Stimulated activated CD8-positive, alpha-beta memory T cell treated with anti-CD3 and anti-CD28 coated beads, Interleukin-7, amount 100 ng/mL, for 4 hours (primary cell): ENCODE measurements around the gene ORAI2.
A peak's percentile ranks its signal among the peaks of the same experiment; 100 is the strongest.

Source experiments
- DNase-seq, 2 donors: peaks; one replicate each; pipeline ENCODE4 v3.0.0-alpha.2; 2020; ENCODE audit warnings: low read depth in 2 of 2

Gene ORAI2

GRCh38 chr7:102413611-102414010, 19.8 kb upstream of the ORAI2 start:
- DNase-seq: no peak

DNA sequence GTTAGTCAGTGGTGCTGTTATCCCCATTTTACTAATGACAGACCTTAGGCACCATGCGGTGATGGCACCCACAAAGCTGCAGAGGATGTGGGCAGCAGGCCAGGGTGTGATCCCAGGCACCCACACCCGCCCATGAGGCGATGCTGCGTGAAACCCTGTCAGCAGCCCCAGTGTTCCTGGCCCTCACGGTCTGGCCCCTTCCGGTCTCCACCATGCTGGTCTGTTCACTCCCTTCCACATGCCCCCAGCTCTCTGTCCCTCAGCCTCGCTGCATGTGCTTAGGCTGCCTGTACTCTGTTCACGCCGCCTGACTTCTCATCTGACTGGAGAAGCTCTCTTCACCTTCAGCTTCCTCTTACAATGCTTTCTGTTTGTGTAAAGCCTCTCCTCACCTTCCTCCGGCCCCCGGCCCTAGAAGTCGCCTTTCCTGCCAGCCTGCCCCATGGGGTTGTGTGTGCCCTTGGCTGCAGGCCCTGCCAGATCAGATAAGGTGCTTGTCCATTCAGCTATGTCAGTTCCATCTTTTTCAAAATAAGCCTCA, 17.6 kb upstream of the ORAI2 start:
- DNase-seq: peak; percentile 43 to 58

- no peak for DNase-seq
These were observed 17.0 kb upstream of the ORAI2 start for GRCh38 chr7:102416406-102416805.

DNA sequence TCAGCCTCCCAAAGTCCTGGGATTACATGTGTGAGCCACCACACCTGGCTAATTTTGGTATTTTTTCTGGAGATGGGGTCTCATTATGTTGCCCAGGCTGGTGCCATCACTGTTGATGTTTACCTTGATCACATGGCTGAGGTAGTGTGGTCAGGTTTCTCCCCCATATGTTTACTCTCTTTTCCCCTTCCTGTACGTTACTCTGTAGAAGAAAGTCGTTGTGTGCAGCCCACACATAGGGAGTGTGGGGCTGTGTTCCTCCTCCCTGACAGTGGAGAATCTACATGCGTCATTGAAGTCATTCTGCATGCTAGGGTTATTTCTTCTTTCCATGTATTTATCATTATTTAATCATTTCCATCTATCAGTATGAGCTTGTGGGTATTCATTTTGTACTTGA, 16.3 kb upstream of the ORAI2 start:
- DNase-seq: no peak

- no peak for DNase-seq
These were observed 14.8 kb upstream of the ORAI2 start for GRCh38 chr7:102418592-102418991.

GRCh38 chr7:102421706-102422240, 11.6 kb upstream of the ORAI2 start:
- no peak for DNase-seq

GRCh38 chr7:102424129-102424551, 9.2 kb upstream of the ORAI2 start:
- DNase-seq: no peak

GRCh38 chr7:102424787-102425218, 8.6 kb upstream of the ORAI2 start:
- DNase-seq: no peak

GRCh38 chr7:102425639-102426267, 7.6 kb upstream of the ORAI2 start:
- DNase-seq: peak; percentile 78 to 82

DNA sequence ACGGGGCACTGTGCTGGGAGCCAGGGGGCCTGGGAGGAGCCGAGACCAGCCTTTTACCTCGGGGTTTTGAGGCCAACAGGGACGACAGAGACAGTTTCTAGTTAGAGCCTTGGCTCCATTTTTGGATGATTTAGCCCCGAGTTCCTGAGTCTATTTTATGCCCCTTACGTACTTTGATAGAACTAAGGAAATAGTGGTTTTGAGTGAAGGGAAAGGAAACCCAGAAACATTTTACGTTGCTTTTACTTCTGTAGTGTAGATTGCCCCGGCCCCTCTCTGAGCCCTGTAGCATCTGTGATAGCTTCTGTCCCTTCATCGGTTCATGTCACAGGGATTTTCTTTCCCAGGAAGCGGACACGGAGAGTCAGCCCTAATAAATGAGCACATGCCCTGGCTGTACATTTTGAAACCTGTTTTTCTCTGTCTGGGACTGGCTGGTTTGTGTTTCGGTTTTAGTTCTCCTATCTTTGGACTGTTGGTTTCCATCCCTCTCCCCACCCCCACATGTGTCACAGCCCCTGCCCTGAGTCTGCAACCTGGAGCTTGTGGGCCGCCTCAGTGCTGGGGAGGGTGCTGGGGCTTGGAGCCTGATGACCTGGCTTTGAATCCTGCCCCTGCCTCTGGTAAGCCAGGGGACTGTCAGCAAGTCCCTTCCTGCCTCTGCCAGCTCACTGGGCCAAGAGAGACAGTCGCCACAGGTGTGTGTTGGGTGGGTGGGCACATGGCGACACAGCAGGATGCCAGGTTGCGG, 6.9 kb upstream of the ORAI2 start:
- DNase-seq: peak; percentile 72 to 77

- no peak for DNase-seq
These were observed 6.4 kb upstream of the ORAI2 start for GRCh38 chr7:102427019-102427405.

DNA sequence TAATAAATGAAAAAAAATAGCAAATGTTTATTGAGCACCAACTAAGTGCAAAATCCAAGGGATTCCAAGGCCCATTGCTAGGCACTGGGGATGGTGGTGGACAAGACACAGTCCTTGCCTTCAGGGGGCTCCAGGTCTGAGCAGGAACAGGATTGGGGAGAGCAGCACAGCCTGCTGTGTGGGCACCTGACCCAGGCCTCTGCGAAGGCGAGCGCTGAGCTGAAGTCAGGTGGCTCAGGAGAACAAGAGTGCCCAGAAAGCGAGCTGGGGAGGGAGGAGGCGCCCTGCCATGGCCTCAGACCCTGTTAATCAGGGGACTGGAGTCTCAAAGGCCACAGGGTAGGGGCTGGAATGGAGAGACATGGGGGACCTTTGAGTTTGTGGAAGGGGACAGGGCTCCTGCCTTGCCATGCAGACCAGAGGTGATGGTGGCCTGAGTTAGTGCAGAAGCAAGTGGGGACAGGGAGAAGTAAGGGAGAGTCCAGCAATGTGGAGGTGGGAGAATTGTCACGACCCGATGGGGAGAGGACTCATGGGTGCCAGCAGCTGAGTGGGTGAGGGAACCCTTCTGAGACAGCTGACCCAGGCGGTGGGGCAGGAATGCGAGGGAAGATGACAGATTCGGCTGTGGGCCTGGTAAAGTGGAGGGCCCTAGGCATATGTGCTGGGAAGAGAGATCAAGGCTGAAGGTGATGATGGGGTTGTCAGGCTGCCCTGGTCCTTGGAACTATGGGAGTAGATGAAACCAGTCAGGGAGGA, 4.1 kb upstream of the ORAI2 start:
- no peak for DNase-seq

DNA sequence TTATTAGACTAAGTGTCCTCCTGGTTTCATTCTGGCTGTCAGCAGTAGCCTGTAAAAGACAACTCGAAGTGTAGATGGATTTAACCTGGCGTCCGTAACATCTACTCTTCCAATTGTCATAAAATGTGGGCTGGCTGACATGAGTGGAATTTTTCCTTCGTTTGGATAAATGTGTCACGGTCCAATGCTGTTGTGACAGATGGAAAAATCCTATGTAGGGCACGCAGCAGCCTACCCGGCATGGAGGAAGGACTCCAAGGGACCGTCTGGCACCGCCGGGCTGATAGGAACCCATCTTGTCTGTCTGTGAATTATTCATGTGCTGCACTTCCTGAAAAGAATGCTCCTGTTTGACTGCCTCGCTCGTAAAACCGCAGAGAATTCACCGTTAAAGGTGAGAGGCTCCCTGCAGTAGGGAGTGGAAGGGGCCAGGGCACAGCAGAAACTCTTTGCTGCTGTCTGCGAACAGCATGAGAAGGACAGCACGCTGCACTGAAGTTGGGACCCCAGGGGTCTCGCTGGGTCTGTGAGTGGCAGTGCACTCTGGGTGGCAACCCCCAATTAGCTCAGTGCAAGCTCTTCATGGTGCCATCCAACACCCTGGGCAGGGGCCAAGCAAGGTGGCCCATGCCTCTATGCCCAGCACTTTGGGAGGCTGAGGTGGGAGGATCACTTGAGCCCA, 1.6 kb upstream of the ORAI2 start:
- DNase-seq: peak; percentile 46 to 47

DNA sequence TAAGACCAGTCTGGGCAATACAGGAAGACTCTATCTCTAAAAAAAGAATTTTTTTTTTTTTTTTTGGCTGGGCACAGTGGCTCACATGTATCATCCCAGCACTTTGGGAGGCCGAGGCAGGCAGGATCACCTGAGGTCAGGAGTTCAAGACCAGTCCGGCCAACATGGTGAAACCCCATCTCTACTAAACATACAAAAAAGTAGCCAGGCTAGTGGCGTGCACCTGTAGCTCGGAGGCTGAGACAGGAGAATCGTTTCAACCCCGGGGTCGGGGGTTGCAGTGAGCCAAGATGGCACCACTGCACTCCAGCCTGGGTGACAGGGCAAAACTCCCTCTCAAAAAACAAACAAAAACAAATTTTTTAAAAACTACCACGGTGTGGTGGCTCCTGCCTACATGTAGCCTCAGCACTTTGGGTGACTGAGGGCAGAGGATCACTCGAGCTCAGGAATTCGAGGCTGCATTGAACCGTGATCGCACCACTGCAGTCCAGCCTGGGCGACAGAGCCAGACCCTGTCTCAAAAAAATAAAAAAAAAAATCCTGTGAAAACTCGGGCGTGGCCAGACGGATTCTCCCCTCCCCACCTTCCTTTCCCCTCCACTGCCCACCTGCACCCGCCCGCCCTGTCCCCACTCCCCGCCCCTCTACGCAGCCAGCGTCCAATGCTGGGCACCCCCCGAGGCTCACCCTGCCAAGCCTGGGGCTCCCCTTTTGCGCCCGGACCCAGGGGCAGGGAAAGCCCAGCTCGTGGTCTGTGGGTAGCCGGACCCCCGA, 745 bp upstream of the ORAI2 start:
- DNase-seq: no peak

DNA sequence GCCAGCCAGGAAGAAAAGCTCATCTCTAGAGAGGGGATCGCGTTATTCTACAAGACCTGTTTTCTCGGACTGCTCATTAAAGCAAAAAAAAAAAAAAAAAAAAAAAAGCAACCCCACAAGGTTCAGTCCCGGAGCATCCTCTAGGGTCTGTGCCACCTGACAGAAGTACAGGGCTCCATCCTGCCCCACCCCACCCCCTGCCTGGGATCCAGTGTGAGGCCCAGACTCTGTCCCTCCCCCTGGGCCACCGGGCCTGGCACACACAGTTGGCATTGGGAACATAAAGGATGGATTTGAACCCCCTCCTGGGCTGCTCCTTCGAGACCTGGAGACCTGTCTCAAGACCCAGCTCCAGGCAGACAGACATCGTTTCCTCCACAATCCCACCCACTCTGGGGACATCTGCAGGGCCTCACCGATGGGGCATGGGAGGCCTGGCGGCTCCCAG, 688 bp downstream of the ORAI2 start:
- DNase-seq: no peak

DNA sequence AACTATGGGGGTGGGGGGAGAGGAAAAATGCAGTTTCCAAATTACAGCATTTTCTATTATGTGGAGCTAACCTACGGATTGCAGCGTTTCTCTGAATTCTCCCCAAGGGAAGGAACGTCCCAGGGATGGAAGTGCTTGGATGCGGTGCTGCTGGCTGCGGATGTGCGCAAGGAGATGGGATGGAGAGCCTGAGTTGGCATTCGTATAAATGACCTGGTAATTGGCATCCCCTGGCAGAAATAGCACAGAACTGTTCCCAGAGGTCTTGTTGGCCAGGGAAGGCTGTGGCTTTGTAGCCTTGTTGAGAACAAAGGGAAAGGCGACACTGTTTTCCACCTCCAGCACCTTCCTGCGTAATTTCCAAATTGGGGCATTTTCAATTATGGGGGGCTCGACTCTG, 2.7 kb downstream of the ORAI2 start:
- DNase-seq: no peak

DNA sequence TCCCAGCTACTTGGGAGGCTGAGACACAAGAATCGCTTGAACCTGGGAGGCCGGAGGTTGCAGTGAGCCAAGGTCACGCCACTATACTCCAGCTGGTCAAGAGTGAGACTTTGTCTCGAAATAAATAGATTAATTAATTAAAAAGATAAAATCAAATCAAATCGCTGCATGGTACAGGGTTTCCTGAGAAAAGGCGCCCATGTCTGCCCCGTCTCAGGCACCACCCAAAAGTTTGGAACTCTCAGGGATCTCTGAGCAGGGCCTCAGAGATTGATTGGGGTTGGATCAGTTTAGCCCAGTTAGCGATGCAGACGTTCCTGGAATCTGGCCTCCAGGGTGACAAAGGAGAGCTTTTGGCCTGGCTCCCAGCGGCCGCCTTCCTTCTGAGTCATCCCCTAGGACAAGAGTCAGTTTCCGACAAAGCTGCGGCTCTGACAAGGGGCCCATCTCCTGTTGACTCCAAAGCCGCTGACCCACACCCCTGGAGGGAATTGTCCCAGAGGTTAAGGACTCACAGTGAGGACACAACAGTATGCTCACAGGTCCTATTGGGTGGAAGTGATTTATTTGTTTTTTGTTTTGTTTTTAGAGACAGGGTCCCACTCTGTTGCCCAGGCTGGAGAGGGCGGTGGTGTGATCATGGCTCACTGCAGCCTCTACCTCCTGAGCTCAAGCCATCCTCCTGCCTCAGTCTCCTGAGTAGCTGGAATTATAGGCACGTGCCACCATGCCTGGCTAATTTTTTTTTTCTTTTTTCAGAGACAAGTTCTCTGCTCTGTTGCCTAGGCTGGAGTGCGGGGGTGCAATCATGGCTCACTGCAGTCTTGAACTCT, 6.8 kb downstream of the ORAI2 start:
- no peak for DNase-seq

DNA sequence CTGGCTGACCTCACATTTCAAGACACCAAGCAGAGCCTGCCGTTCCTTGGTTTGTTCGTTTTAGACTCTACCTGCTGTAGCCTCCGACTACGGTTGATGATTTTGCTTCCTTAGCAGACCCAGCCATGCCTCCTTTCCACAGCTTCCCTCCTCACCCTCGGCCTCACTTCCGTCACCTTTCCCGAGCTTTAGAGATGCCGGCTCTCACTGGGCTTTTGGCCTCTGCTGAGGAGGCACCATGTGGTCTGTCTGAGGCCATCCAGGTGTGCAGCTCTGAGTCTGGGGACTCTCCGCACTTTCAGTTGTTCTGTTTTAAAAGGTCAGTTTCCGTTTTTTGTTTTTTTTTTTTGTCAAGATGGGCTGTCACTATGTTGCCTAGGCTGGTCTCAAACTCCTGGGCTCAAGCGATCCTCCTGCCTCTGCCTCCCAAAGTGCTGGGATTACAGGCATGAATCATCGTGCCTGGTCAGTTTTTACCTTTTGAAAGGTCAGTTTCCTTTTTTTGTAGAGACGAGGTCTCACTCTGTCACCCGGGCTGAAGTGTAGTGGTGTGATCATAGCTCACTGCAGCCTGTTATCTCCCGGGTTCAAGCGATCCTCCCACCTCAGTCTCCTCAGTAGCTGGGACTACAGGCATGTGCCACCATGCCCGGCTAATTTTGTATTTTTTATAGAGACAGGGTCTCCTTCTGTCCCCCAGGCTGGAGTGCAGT, 11.7 kb downstream of the ORAI2 start:
- DNase-seq: no peak

DNA sequence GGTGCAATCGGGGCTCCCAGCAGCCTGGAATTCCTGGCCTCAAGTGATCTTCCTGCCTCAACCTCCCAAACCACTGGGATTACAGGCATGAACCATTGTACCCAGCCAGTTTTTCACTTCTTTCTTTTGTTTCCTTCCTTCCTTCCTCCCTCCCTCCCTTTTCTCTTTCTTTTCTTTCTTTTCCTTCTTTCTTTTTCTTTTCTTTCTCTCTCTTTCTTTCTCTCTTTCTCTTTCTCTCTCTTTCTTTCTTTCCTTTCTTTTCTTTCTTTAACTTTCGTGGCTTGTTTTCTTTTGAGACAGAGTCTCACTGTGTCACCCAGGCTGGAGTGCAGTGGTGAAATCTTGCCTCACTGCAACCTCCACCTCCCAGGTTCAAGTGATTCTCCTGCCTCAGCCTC, 12.3 kb downstream of the ORAI2 start:
- DNase-seq: no peak
